ENCODE measurements around the gene TLR3. TPM values are rescaled to one million over a fixed set of nuclear protein-coding genes. Genes with fewer than 3 reads are reported as not detected.
"Not testable (repeated sequence)": the region's sequence is repeated elsewhere in the genome, so short reads cannot be mapped to it uniquely, and the experiment has no call there.

TLR3 gene
- 30.2 TPM for total RNA-seq

- DNase-seq (ENCODE audit: low spot score), result no peak
These were observed at the start of gene TLR3 for GRCh38 chr4:186068581-186069348. TSS of gene TLR3 (plus strand) at chr4:186069156. CDS start at chr4:186076620, 7,464 bp downstream.

- DNase-seq (ENCODE audit: low spot score), result no peak
These were observed 49.7 kb upstream of the TLR3 start for GRCh38 chr4:186019269-186019668.

- DNase-seq (ENCODE audit: low spot score), result no peak
These were observed 48.7 kb upstream of the TLR3 start for GRCh38 chr4:186020106-186020792.

GRCh38 chr4:186020793-186021407 lies 48.1 kb upstream of the TLR3 start:
- DNase-seq (ENCODE audit: low spot score), result no peak

GRCh38 chr4:186021461-186022167 lies 47.3 kb upstream of the TLR3 start:
- DNase-seq (ENCODE audit: low spot score), result no peak

GRCh38 chr4:186023975-186024374 lies 45.0 kb upstream of the TLR3 start:
- no peak for DNase-seq (ENCODE audit: low spot score)

GRCh38 chr4:186024637-186025407 lies 44.1 kb upstream of the TLR3 start:
- DNase-seq (ENCODE audit: low spot score), result no peak

GRCh38 chr4:186025408-186025690 lies 43.6 kb upstream of the TLR3 start:
- no peak for DNase-seq (ENCODE audit: low spot score)

- no peak for DNase-seq (ENCODE audit: low spot score)
These were observed 41.6 kb upstream of the TLR3 start for GRCh38 chr4:186027405-186027804.

- DNase-seq (ENCODE audit: low spot score), result peak; percentile 76
These were observed 39.2 kb upstream of the TLR3 start for GRCh38 chr4:186029571-186030398.

- no peak for DNase-seq (ENCODE audit: low spot score)
These were observed 38.6 kb upstream of the TLR3 start for GRCh38 chr4:186030399-186030775.

- no peak for DNase-seq (ENCODE audit: low spot score)
These were observed 38.2 kb upstream of the TLR3 start for GRCh38 chr4:186030795-186031194.

- no peak for DNase-seq (ENCODE audit: low spot score)
These were observed 36.7 kb upstream of the TLR3 start for GRCh38 chr4:186032259-186032658.

- DNase-seq (ENCODE audit: low spot score), result no peak
These were observed 35.9 kb upstream of the TLR3 start for GRCh38 chr4:186033027-186033426.

- not testable (repeated sequence) for DNase-seq (ENCODE audit: low spot score)
These were observed 34.3 kb upstream of the TLR3 start for GRCh38 chr4:186034613-186035012.

- no peak for DNase-seq (ENCODE audit: low spot score)
These were observed 31.9 kb upstream of the TLR3 start for GRCh38 chr4:186036976-186037581.

GRCh38 chr4:186037692-186038658 lies 31.0 kb upstream of the TLR3 start:
- DNase-seq (ENCODE audit: low spot score), result peak; percentile 78

GRCh38 chr4:186039697-186040096 lies 29.3 kb upstream of the TLR3 start:
- no peak for DNase-seq (ENCODE audit: low spot score)

GRCh38 chr4:186040316-186040715 lies 28.6 kb upstream of the TLR3 start:
- DNase-seq (ENCODE audit: low spot score), result no peak
